Loucy (cell line): ENCODE results near the gene ACADL.

Source experiments
- H2AFZ ChIP-seq: fragments of 200-600 bp; sonication (generic); 2 replicates; pipeline ENCODE4 v1.6.0; 2016; ENCODE audit warnings: antibody characterized with exemption, mild to moderate bottlenecking, low read length, moderate library complexity
- H3F3A ChIP-seq: fragments of 200-600 bp; 2 replicates; pipeline ENCODE4 v1.6.0; 2016; ENCODE audit warnings: antibody characterized with exemption, low read depth, mild to moderate bottlenecking
- H3K27me3 ChIP-seq: fragments of 200-600 bp; sonication (generic); 2 replicates; pipeline ENCODE4 v1.6.1; 2014; ENCODE audit warnings: low read length, mild to moderate bottlenecking; ENCODE audit not compliant: insufficient read depth, poor library complexity, severe bottlenecking
- H3K36me3 ChIP-seq: fragments of 200-600 bp; sonication (generic); 2 replicates; pipeline ENCODE4 v1.6.1; 2016; ENCODE audit warnings: low read length; ENCODE audit not compliant: insufficient read depth
- H3K4me1 ChIP-seq: fragments of 200-600 bp; sonication (generic); 2 replicates; pipeline ENCODE4 v1.5.1; 2014; ENCODE audit warnings: low read length, mild to moderate bottlenecking; ENCODE audit not compliant: insufficient read depth, poor library complexity, severe bottlenecking
- H3K4me2 ChIP-seq: fragments of 200-600 bp; sonication (generic); 2 replicates; pipeline ENCODE4 v1.6.0; 2014; ENCODE audit warnings: antibody characterized with exemption, low read length, low read depth, mild to moderate bottlenecking; ENCODE audit not compliant: poor library complexity, severe bottlenecking
- H3K4me3 ChIP-seq: fragments of 200-600 bp; sonication (generic); 2 replicates; pipeline ENCODE4 v1.5.1; 2014; ENCODE audit warnings: low read length, mild to moderate bottlenecking, mixed read lengths; ENCODE audit not compliant: poor library complexity, severe bottlenecking
- H3K79me2 ChIP-seq: fragments of 200-600 bp; sonication (generic); 2 replicates; pipeline ENCODE4 v1.6.1; 2014; ENCODE audit warnings: low read length; ENCODE audit not compliant: insufficient read depth
- H3K9ac ChIP-seq: fragments of 200-600 bp; sonication (generic); 2 replicates; pipeline ENCODE4 v1.6.0; 2014; ENCODE audit warnings: mild to moderate bottlenecking, low read depth, low read length, moderate library complexity; ENCODE audit not compliant: poor library complexity, severe bottlenecking
- H3K9me2 ChIP-seq: fragments of 200-600 bp; sonication (generic); replicated peaks from 2 replicates; pipeline ENCODE4 v1.6.1; 2016; ENCODE audit warnings: low read depth, low read length, mixed read lengths
- H3K9me3 ChIP-seq: fragments of 200-600 bp; sonication (generic); 2 replicates; pipeline ENCODE4 v1.6.1; 2014; ENCODE audit warnings: mild to moderate bottlenecking, antibody characterized with exemption, low read length, low read depth; ENCODE audit not compliant: insufficient read depth
- H4K20me1 ChIP-seq: fragments of 200-600 bp; sonication (generic); 2 replicates; pipeline ENCODE4 v1.6.0; 2014; ENCODE audit warnings: antibody characterized with exemption, low read length, mild to moderate bottlenecking; ENCODE audit not compliant: insufficient read depth, poor library complexity, severe bottlenecking
- EZH2phosphoT487 ChIP-seq: fragments of 200-600 bp; IDR thresholded peaks from 2 replicates; pipeline ENCODE4 v1.6.1; 2018; ENCODE audit warnings: antibody characterized with exemption, mild to moderate bottlenecking, moderate library complexity, borderline replicate concordance
- TF ChIP-seq, protein P1 (sequence below): fragments of 200-600 bp; sonication (generic); conservative IDR thresholded peaks from 2 replicates; pipeline ENCODE4 v1.5.1; 2014; ENCODE audit warnings: mild to moderate bottlenecking, antibody characterized with exemption, low read length

ACADL gene

DNA sequence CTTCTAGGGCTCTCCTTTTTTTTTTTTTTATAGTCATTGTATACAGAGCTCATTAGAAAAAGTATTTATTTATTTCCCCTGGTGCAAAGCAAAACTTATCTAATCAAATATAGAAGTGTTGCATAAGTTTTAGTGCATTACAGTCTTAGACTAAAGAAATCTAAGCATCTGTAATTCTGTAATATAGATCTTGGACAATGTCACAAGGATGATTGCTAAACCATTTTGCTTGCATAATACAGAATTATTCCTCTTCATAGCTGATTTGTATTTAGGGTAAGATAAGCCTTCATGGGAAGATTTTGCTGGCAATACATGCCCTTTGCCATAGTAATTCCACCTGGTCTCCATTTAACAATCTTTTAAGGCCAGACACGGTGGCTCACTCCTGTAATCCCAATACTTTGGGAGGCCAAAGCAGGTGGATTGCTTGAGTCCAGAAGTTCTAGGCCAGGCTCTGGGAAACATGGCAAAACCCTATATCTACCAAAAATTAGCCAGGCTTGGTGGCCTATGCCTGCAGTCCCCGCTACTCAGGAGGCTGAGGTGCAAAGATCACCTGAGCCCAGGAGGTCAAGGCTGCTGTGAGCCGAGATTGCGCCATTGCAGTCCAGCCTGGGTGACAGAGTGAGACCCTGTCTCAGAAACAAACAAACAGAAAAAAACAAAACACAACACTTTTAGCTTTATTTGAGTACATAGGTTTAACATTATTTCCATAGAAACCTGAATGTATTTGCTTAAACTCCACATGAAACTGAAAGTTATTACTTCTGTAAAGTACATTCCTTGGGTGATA is 2.2 kb upstream of the ACADL start:
- H3K9me3 ChIP-seq: no peaks in the 10 kb centered on the region
- H3K27me3 ChIP-seq: no peaks in the 10 kb centered on the region
- no peak overlapping the region for H3K4me3 ChIP-seq
- H3K9ac ChIP-seq: no peak overlapping the region
- no peaks in the 10 kb centered on the region for H3K36me3 ChIP-seq
- H3K4me2 ChIP-seq: no peak overlapping the region
- H3F3A ChIP-seq: no peaks in the 10 kb centered on the region
- no peak overlapping the region for H2AFZ ChIP-seq
- no peaks in the 10 kb centered on the region for H3K79me2 ChIP-seq
- no peaks in the 10 kb centered on the region for H3K4me1 ChIP-seq
- H4K20me1 ChIP-seq: no peaks in the 10 kb centered on the region
- TF ChIP-seq EZH2phosphoT487: no peak
- TF ChIP-seq, protein P1, sequence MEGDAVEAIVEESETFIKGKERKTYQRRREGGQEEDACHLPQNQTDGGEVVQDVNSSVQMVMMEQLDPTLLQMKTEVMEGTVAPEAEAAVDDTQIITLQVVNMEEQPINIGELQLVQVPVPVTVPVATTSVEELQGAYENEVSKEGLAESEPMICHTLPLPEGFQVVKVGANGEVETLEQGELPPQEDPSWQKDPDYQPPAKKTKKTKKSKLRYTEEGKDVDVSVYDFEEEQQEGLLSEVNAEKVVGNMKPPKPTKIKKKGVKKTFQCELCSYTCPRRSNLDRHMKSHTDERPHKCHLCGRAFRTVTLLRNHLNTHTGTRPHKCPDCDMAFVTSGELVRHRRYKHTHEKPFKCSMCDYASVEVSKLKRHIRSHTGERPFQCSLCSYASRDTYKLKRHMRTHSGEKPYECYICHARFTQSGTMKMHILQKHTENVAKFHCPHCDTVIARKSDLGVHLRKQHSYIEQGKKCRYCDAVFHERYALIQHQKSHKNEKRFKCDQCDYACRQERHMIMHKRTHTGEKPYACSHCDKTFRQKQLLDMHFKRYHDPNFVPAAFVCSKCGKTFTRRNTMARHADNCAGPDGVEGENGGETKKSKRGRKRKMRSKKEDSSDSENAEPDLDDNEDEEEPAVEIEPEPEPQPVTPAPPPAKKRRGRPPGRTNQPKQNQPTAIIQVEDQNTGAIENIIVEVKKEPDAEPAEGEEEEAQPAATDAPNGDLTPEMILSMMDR: no peak
- H3K9me2 ChIP-seq: no peaks in the 10 kb centered on the region

DNA sequence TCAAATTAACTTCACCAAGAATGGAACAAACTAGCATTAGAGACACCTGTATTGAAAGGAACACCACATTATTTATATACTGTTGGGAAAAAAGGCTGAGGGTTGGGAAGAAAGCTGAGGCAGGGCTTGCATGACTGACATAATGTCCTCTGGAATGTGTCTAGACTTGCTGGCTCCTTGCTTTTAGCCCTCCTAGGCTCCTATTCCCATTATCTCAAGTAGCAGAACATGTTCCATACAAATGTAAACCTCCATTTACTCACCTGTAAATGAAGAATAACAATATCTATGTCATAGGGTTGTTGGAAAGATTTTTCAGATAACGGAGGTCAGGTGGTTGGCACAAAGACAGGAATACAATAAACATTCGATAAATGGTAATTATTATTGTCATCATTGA is 976 bp upstream of the ACADL start:
- Histone ChIP-seq H3K4me1 (no peaks in the 10 kb centered on the region), H2AFZ (no peak overlapping the region), H3K79me2 (no peaks in the 10 kb centered on the region), H3K36me3 (no peaks in the 10 kb centered on the region), H3F3A (no peaks in the 10 kb centered on the region), H3K9ac (no peak overlapping the region), H3K9me2 (no peaks in the 10 kb centered on the region), H4K20me1 (no peaks in the 10 kb centered on the region), H3K4me2 (no peak overlapping the region), H3K27me3 (no peaks in the 10 kb centered on the region), H3K4me3 (no peak overlapping the region), H3K9me3 (no peaks in the 10 kb centered on the region)
- TF ChIP-seq, protein P1: no peak
- TF ChIP-seq EZH2phosphoT487: no peak

DNA sequence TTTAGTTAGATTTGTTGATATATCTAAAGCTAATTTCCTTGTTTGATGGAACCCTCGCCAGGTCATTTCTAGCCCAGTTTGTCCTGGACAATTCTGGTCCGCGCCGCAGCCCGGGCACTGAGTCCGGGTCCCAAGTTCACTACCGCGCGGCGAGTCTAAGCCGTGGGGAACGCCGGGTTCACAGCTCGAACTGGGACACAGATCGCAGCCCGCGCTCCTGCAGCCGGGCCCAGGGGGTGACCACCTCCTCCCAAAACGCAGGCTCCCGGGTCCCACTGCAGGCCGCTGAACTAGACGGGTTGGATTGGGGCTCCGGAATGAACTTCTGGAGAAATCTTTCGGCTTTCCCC is 681 bp downstream of the ACADL start:
- Histone ChIP-seq H3K9me2 (no peaks in the 10 kb centered on the region), H3K79me2 (no peaks in the 10 kb centered on the region), H3F3A (no peaks in the 10 kb centered on the region), H3K9ac (no peak overlapping the region), H4K20me1 (no peaks in the 10 kb centered on the region), H3K36me3 (no peaks in the 10 kb centered on the region), H3K27me3 (no peaks in the 10 kb centered on the region), H2AFZ (no peak overlapping the region), H3K4me3 (no peak overlapping the region), H3K4me2 (no peak overlapping the region), H3K9me3 (no peaks in the 10 kb centered on the region), H3K4me1 (no peaks in the 10 kb centered on the region)
- TF ChIP-seq EZH2phosphoT487: no peak
- TF ChIP-seq, protein P1: no peak
